ENCODE measurements around the gene GCSAML. TPM values are rescaled to one million over a fixed set of nuclear protein-coding genes. Genes with fewer than 3 reads are reported as not detected.

The GCSAML gene
- polyA plus RNA-seq, 1 donor from 2014 or later = not detected

- no peak overlapping the region for H3K9ac ChIP-seq (ENCODE audit: low read length)
- H3F3A ChIP-seq (ENCODE audit: insufficient read depth, low read length, poor library complexity, severe bottlenecking) = no peaks in the 10 kb centered on the region
- H3K79me2 ChIP-seq (replicated peaks; ENCODE audit: insufficient read depth, low read length) = no peaks in the 10 kb centered on the region
- H3K27me3 ChIP-seq (ENCODE audit: insufficient read depth, low read depth, low read length) = no peaks in the 10 kb centered on the region
- H4K20me1 ChIP-seq (ENCODE audit: insufficient read depth) = no peaks in the 10 kb centered on the region
- H3K9me3 ChIP-seq (ENCODE audit: low read length) = no peaks in the 10 kb centered on the region
- H3K4me2 ChIP-seq (ENCODE audit: low read length) = no peak overlapping the region
- TF ChIP-seq EZH2 (IDR thresholded peaks at IDR 0.05; ENCODE audit: borderline replicate concordance, insufficient read depth, low read length, poor library complexity, severe bottlenecking) (no peak), CTCF (IDR thresholded peaks at IDR 0.05; ENCODE audit: poor library complexity, severe bottlenecking) (no peak), TAF1 (IDR thresholded peaks at IDR 0.05; ENCODE audit: low read depth) (no peak), EP300 (conservative IDR thresholded peaks at IDR 0.05; ENCODE audit: poor library complexity, severe bottlenecking) (no peak), SMC3 (conservative IDR thresholded peaks at IDR 0.05; ENCODE audit: poor library complexity) (no peak)
- TF ChIP-seq, protein P1, sequence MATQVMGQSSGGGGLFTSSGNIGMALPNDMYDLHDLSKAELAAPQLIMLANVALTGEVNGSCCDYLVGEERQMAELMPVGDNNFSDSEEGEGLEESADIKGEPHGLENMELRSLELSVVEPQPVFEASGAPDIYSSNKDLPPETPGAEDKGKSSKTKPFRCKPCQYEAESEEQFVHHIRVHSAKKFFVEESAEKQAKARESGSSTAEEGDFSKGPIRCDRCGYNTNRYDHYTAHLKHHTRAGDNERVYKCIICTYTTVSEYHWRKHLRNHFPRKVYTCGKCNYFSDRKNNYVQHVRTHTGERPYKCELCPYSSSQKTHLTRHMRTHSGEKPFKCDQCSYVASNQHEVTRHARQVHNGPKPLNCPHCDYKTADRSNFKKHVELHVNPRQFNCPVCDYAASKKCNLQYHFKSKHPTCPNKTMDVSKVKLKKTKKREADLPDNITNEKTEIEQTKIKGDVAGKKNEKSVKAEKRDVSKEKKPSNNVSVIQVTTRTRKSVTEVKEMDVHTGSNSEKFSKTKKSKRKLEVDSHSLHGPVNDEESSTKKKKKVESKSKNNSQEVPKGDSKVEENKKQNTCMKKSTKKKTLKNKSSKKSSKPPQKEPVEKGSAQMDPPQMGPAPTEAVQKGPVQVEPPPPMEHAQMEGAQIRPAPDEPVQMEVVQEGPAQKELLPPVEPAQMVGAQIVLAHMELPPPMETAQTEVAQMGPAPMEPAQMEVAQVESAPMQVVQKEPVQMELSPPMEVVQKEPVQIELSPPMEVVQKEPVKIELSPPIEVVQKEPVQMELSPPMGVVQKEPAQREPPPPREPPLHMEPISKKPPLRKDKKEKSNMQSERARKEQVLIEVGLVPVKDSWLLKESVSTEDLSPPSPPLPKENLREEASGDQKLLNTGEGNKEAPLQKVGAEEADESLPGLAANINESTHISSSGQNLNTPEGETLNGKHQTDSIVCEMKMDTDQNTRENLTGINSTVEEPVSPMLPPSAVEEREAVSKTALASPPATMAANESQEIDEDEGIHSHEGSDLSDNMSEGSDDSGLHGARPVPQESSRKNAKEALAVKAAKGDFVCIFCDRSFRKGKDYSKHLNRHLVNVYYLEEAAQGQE (IDR thresholded peaks at IDR 0.05; ENCODE audit: borderline replicate concordance) = no peak
- no peak overlapping the region for H2AFZ ChIP-seq (ENCODE audit: low read depth, low read length)
- H3K9me2 ChIP-seq (ENCODE audit: insufficient read depth, low read length) = no peaks in the 10 kb centered on the region
- no peak overlapping the region for H3K4me3 ChIP-seq (ENCODE audit: low read length)
- no peak overlapping the region for H3K27ac ChIP-seq (ENCODE audit: low read length)
- H3K36me3 ChIP-seq (ENCODE audit: insufficient read depth, low read length) = no peaks in the 10 kb centered on the region
Observed at GRCh38 chr1:247531937-247532336, 17.0 kb upstream of the GCSAML start.

- TF ChIP-seq EZH2 (IDR thresholded peaks at IDR 0.05; ENCODE audit: borderline replicate concordance, insufficient read depth, low read length, poor library complexity, severe bottlenecking) = no peak
- no peak for TF ChIP-seq RAD21 (conservative IDR thresholded peaks at IDR 0.05)
- TF ChIP-seq, protein P1 (IDR thresholded peaks at IDR 0.05; ENCODE audit: borderline replicate concordance) = no peak
- no peak for TF ChIP-seq EP300 (conservative IDR thresholded peaks at IDR 0.05; ENCODE audit: poor library complexity, severe bottlenecking)
- no peak for TF ChIP-seq MXI1 (conservative IDR thresholded peaks at IDR 0.05; ENCODE audit: poor library complexity, severe bottlenecking)
- TF ChIP-seq TAF1 (IDR thresholded peaks at IDR 0.05; ENCODE audit: low read depth) = no peak
- no peak for TF ChIP-seq POLR2AphosphoS5 (IDR thresholded peaks at IDR 0.05)
- no peak for TF ChIP-seq CTCF (IDR thresholded peaks at IDR 0.05; ENCODE audit: poor library complexity, severe bottlenecking)
- TF ChIP-seq SMC3 (conservative IDR thresholded peaks at IDR 0.05; ENCODE audit: poor library complexity) = no peak
- no peaks in the 10 kb centered on the region for H3K27me3 ChIP-seq (ENCODE audit: insufficient read depth, low read depth, low read length)
- no peaks in the 10 kb centered on the region for H3F3A ChIP-seq (ENCODE audit: insufficient read depth, low read length, poor library complexity, severe bottlenecking)
Observed at GRCh38 chr1:247535402-247535801, 13.5 kb upstream of the GCSAML start.

More at GRCh38 chr1:247535402-247535801, 13.5 kb upstream of the GCSAML start:
- Histone ChIP-seq H4K20me1 (ENCODE audit: insufficient read depth) (no peaks in the 10 kb centered on the region), H3K4me2 (ENCODE audit: low read length) (no peak overlapping the region), H3K9ac (ENCODE audit: low read length) (no peak overlapping the region), H3K27ac (ENCODE audit: low read length) (no peak overlapping the region), H2AFZ (ENCODE audit: low read depth, low read length) (no peak overlapping the region), H3K4me3 (ENCODE audit: low read length) (no peak overlapping the region), H3K79me2 (replicated peaks; ENCODE audit: insufficient read depth, low read length) (no peaks in the 10 kb centered on the region), H3K9me2 (ENCODE audit: insufficient read depth, low read length) (no peaks in the 10 kb centered on the region), H3K36me3 (ENCODE audit: insufficient read depth, low read length) (no peaks in the 10 kb centered on the region), H3K9me3 (ENCODE audit: low read length) (no peaks in the 10 kb centered on the region)

All from neural cell (in vitro differentiated cells).